ENCODE data around the gene POU2F2.

Gene POU2F2

GRCh38 chr19:42098781-42099180 is 33.5 kb downstream of the POU2F2 start:
- ATAC-seq: no peak

GRCh38 chr19:42097461-42097860 is 34.8 kb downstream of the POU2F2 start:
- no peak for ATAC-seq

- no peak for ATAC-seq
Measured at GRCh38 chr19:42096255-42096837, 35.9 kb downstream of the POU2F2 start.

- no peak for ATAC-seq
Measured at GRCh38 chr19:42095814-42096230, 36.4 kb downstream of the POU2F2 start.

GRCh38 chr19:42095142-42095813 is 37.0 kb downstream of the POU2F2 start:
- no peak for ATAC-seq

GRCh38 chr19:42093926-42094325 is 38.3 kb downstream of the POU2F2 start:
- ATAC-seq: no peak

GRCh38 chr19:42093505-42093904 is 38.7 kb downstream of the POU2F2 start:
- no peak for ATAC-seq

GRCh38 chr19:42092350-42092749 is 39.9 kb downstream of the POU2F2 start:
- ATAC-seq: peak; percentile 36 to 57

GRCh38 chr19:42091742-42092141 is 40.5 kb downstream of the POU2F2 start:
- ATAC-seq: no peak

GRCh38 chr19:42091300-42091699 is 40.9 kb downstream of the POU2F2 start:
- ATAC-seq: no peak

GRCh38 chr19:42090672-42091071 is 41.6 kb downstream of the POU2F2 start:
- ATAC-seq: no peak

GRCh38 chr19:42089772-42090171 is 42.5 kb downstream of the POU2F2 start:
- ATAC-seq: no peak

- no peak for ATAC-seq
Measured at GRCh38 chr19:42089191-42089750, 43.0 kb downstream of the POU2F2 start.

GRCh38 chr19:42088471-42089190 is 43.6 kb downstream of the POU2F2 start:
- ATAC-seq: no peak

- peak in 1 of 2 donors; percentile 30 for ATAC-seq
Measured at GRCh38 chr19:42086770-42087550, 45.3 kb downstream of the POU2F2 start.

GRCh38 chr19:42086188-42086736 is 46.0 kb downstream of the POU2F2 start:
- ATAC-seq: no peak

- no peak for ATAC-seq
Measured at GRCh38 chr19:42083537-42083936, 48.7 kb downstream of the POU2F2 start.

- peak; percentile 34 to 42 for ATAC-seq
Measured at GRCh38 chr19:42081584-42082203, 50.6 kb downstream of the POU2F2 start.

GRCh38 chr19:42080764-42081375 is 51.4 kb downstream of the POU2F2 start:
- no peak for ATAC-seq

- no peak for ATAC-seq
Measured at GRCh38 chr19:42079886-42080763, 52.1 kb downstream of the POU2F2 start.

- ATAC-seq: no peak
Measured at GRCh38 chr19:42079276-42079669, 53.0 kb downstream of the POU2F2 start.
